Measurements from ENCODE around the gene PUS7L. TPM values are rescaled to one million over a fixed set of nuclear protein-coding genes. Genes with fewer than 3 reads are reported as not detected.

The PUS7L gene
- total RNA-seq (2014; rRNA removed; shearing (Covaris generic)), result 11.9 and 22.3 TPM in 2 replicates

- no peaks in the 10 kb centered on the region for H3K27me3 ChIP-seq (ENCODE audit: control insufficient read depth, insufficient read depth, low read length)
- DNase-seq, result peak; percentile 79
- H3K4me3 ChIP-seq (ENCODE audit: insufficient read depth, low read depth, low read length), result peak within 1 kb of the TSS; percentile 61
- H3K36me3 ChIP-seq (replicated peaks; ENCODE audit: control insufficient read depth, insufficient read depth, low read length), result no peaks in the 10 kb centered on the region
These were observed at the start of gene PUS7L, which contains the start of gene IRAK4 for GRCh38 chr12:43758728-43759563. PUS7L (minus strand) TSS chr12:43758790; CDS start chr12:43755245, 3,545 bp downstream. IRAK4 (plus strand) TSS chr12:43758951; CDS start chr12:43768112, 9,161 bp downstream.

GRCh38 chr12:43807386-43807785 is 48.8 kb upstream of the PUS7L start:
- peaks cover 2% of the 10 kb centered on the region; the same call in 1 of the 2 replicates for H3K36me3 ChIP-seq (replicated peaks; ENCODE audit: control insufficient read depth, insufficient read depth, low read length)
- no peak for DNase-seq
- H3K27me3 ChIP-seq (ENCODE audit: control insufficient read depth, insufficient read depth, low read length), result no peaks in the 10 kb centered on the region; the same call in 1 of the 2 replicates
- H3K4me3 ChIP-seq (ENCODE audit: insufficient read depth, low read depth, low read length), result no peak overlapping the region

GRCh38 chr12:43806737-43807072 is 48.1 kb upstream of the PUS7L start:
- H3K36me3 ChIP-seq (replicated peaks; ENCODE audit: control insufficient read depth, insufficient read depth, low read length), result peaks cover 2% of the 10 kb centered on the region; the same call in 1 of the 2 replicates
- DNase-seq, result no peak
- H3K4me3 ChIP-seq (ENCODE audit: insufficient read depth, low read depth, low read length), result peak overlapping the region; percentile 96
- no peaks in the 10 kb centered on the region; the same call in 1 of the 2 replicates for H3K27me3 ChIP-seq (ENCODE audit: control insufficient read depth, insufficient read depth, low read length)

GRCh38 chr12:43805860-43806736 is 47.5 kb upstream of the PUS7L start, which contains the start of gene TWF1:
TWF1 (minus strand) TSS chr12:43806317; CDS start chr12:43806245, 72 bp downstream.
- peak; percentile 93 for DNase-seq
- peaks cover 4% of the 10 kb centered on the region; the same call in 1 of the 2 replicates for H3K36me3 ChIP-seq (replicated peaks; ENCODE audit: control insufficient read depth, insufficient read depth, low read length)
- H3K4me3 ChIP-seq (ENCODE audit: insufficient read depth, low read depth, low read length), result peak within 1 kb of the TSS; percentile 96
- no peaks in the 10 kb centered on the region; the same call in 1 of the 2 replicates for H3K27me3 ChIP-seq (ENCODE audit: control insufficient read depth, insufficient read depth, low read length)

GRCh38 chr12:43805149-43805859 is 46.7 kb upstream of the PUS7L start:
- Histone ChIP-seq H3K36me3 (replicated peaks; ENCODE audit: control insufficient read depth, insufficient read depth, low read length) (peaks cover 5% of the 10 kb centered on the region; the same call in 1 of the 2 replicates), H3K4me3 (ENCODE audit: insufficient read depth, low read depth, low read length) (peak overlapping the region; percentile 96), H3K27me3 (ENCODE audit: control insufficient read depth, insufficient read depth, low read length) (no peaks in the 10 kb centered on the region; the same call in 1 of the 2 replicates)
- peak; percentile 16 for DNase-seq

GRCh38 chr12:43797561-43798217 is 39.1 kb upstream of the PUS7L start:
- H3K4me3 ChIP-seq (ENCODE audit: insufficient read depth, low read depth, low read length), result no peak overlapping the region
- no peak for DNase-seq
- no peaks in the 10 kb centered on the region for H3K27me3 ChIP-seq (ENCODE audit: control insufficient read depth, insufficient read depth, low read length)
- peaks cover 11% of the 10 kb centered on the region for H3K36me3 ChIP-seq (replicated peaks; ENCODE audit: control insufficient read depth, insufficient read depth, low read length)

- H3K4me3 ChIP-seq (ENCODE audit: insufficient read depth, low read depth, low read length), result no peak overlapping the region
- no peak for DNase-seq
- no peaks in the 10 kb centered on the region for H3K27me3 ChIP-seq (ENCODE audit: control insufficient read depth, insufficient read depth, low read length)
- peaks cover 9% of the 10 kb centered on the region for H3K36me3 ChIP-seq (replicated peaks; ENCODE audit: control insufficient read depth, insufficient read depth, low read length)
These were observed 37.2 kb upstream of the PUS7L start for GRCh38 chr12:43795716-43796280.

GRCh38 chr12:43789941-43790340 is 31.4 kb upstream of the PUS7L start:
- H3K36me3 ChIP-seq (replicated peaks; ENCODE audit: control insufficient read depth, insufficient read depth, low read length), result no peaks in the 10 kb centered on the region
- no peaks in the 10 kb centered on the region for H3K27me3 ChIP-seq (ENCODE audit: control insufficient read depth, insufficient read depth, low read length)
- H3K4me3 ChIP-seq (ENCODE audit: insufficient read depth, low read depth, low read length), result no peak overlapping the region
- DNase-seq, result no peak

- H3K27me3 ChIP-seq (ENCODE audit: control insufficient read depth, insufficient read depth, low read length), result no peaks in the 10 kb centered on the region
- DNase-seq, result no peak
- H3K36me3 ChIP-seq (replicated peaks; ENCODE audit: control insufficient read depth, insufficient read depth, low read length), result no peaks in the 10 kb centered on the region
- no peak overlapping the region for H3K4me3 ChIP-seq (ENCODE audit: insufficient read depth, low read depth, low read length)
These were observed 28.5 kb upstream of the PUS7L start for GRCh38 chr12:43786899-43787693.

GRCh38 chr12:43776498-43776897 is 17.9 kb upstream of the PUS7L start:
- peak; percentile 39 for DNase-seq

GRCh38 chr12:43766291-43766690 is 7.7 kb upstream of the PUS7L start:
- H3K4me3 ChIP-seq (ENCODE audit: insufficient read depth, low read depth, low read length), result no peak overlapping the region
- H3K27me3 ChIP-seq (ENCODE audit: control insufficient read depth, insufficient read depth, low read length), result no peaks in the 10 kb centered on the region
- H3K36me3 ChIP-seq (replicated peaks; ENCODE audit: control insufficient read depth, insufficient read depth, low read length), result no peaks in the 10 kb centered on the region
- DNase-seq, result no peak

More at GRCh38 chr12:43776498-43776897, 17.9 kb upstream of the PUS7L start:
- Histone ChIP-seq H3K4me3 (ENCODE audit: insufficient read depth, low read depth, low read length) (no peak overlapping the region), H3K36me3 (replicated peaks; ENCODE audit: control insufficient read depth, insufficient read depth, low read length) (no peaks in the 10 kb centered on the region), H3K27me3 (ENCODE audit: control insufficient read depth, insufficient read depth, low read length) (no peaks in the 10 kb centered on the region)

- DNase-seq, result no peak
These were observed 5.9 kb upstream of the PUS7L start for GRCh38 chr12:43764528-43764927.

GRCh38 chr12:43763769-43764168 is 5.2 kb upstream of the PUS7L start:
- DNase-seq, result no peak
- Histone ChIP-seq H3K4me3 (ENCODE audit: insufficient read depth, low read depth, low read length) (no peak overlapping the region), H3K27me3 (ENCODE audit: control insufficient read depth, insufficient read depth, low read length) (no peaks in the 10 kb centered on the region), H3K36me3 (replicated peaks; ENCODE audit: control insufficient read depth, insufficient read depth, low read length) (no peaks in the 10 kb centered on the region)

More at GRCh38 chr12:43764528-43764927, 5.9 kb upstream of the PUS7L start:
- no peaks in the 10 kb centered on the region for H3K27me3 ChIP-seq (ENCODE audit: control insufficient read depth, insufficient read depth, low read length)
- H3K36me3 ChIP-seq (replicated peaks; ENCODE audit: control insufficient read depth, insufficient read depth, low read length), result no peaks in the 10 kb centered on the region
- H3K4me3 ChIP-seq (ENCODE audit: insufficient read depth, low read depth, low read length), result no peak overlapping the region
